Colonic mucosa (tissue), 4 donors: ENCODE measurements around the gene CAMSAP3. TPM values are rescaled to one million over a fixed set of nuclear protein-coding genes. Genes with fewer than 3 reads are reported as not detected.
A peak's percentile ranks its signal among the peaks of the same experiment; 100 is the strongest.

Experiments
- DNase-seq: peaks from one replicate; pipeline ENCODE4 v3.0.0-alpha.2; 2020
- H3K27ac ChIP-seq: fragments of 200-600 bp; one replicate; pipeline ENCODE4 v1.8.0; 2021
- H3K27me3 ChIP-seq: fragments of 200-600 bp; one replicate; pipeline ENCODE4 v1.8.0; 2021
- H3K36me3 ChIP-seq: fragments of 200-600 bp; one replicate; pipeline ENCODE4 v1.8.0; 2021
- H3K4me1 ChIP-seq: fragments of 200-600 bp; one replicate; pipeline ENCODE4 v1.8.0; 2021; ENCODE audit warnings: mild to moderate bottlenecking
- H3K4me3 ChIP-seq: fragments of 200-600 bp; one replicate; pipeline ENCODE4 v1.8.0; 2021
- H3K9ac ChIP-seq, 2 donors: one replicate each; pipeline ENCODE4 v1.7.0; 2013; ENCODE audit warnings: control low read depth in 2 of 2, low read depth in 2 of 2, low read length in 2 of 2
- H3K9me3 ChIP-seq: fragments of 200-600 bp; one replicate; pipeline ENCODE4 v1.8.0; 2021
- intact Hi-C: fragments of 100-400 bp; cut with DNase I; formaldehyde crosslinking; loops from one replicate; pipeline ENCODE4 v1.14.1; 2022
- total RNA-seq, 2 donors: library from RNA; stranded (reverse); fragmentation: NEBNext Ultra II Directional in 1 of 2; extraction: Animal tissue kit (Norgen Biotek cat#: 25700) in 1 of 2; gene quantifications; one replicate each; pipeline ENCODE4 v1.2.1, GENCODE V29; 2021
- TF ChIP-seq, protein P1 (sequence below): fragments of 200-600 bp; IDR thresholded peaks from one replicate; pipeline ENCODE4 v1.8.0; 2022; ENCODE audit warnings: antibody characterized with exemption, mild to moderate bottlenecking
- donor health status: healthy.
- donor health status: DM: no; HTN: no; CAD: no.
- donor health status: DM: no; HTN: no; CAD: no.

CAMSAP3 gene
- total RNA-seq, 2 donors from 2014 or later = 41.1 to 55.4 TPM

DNA sequence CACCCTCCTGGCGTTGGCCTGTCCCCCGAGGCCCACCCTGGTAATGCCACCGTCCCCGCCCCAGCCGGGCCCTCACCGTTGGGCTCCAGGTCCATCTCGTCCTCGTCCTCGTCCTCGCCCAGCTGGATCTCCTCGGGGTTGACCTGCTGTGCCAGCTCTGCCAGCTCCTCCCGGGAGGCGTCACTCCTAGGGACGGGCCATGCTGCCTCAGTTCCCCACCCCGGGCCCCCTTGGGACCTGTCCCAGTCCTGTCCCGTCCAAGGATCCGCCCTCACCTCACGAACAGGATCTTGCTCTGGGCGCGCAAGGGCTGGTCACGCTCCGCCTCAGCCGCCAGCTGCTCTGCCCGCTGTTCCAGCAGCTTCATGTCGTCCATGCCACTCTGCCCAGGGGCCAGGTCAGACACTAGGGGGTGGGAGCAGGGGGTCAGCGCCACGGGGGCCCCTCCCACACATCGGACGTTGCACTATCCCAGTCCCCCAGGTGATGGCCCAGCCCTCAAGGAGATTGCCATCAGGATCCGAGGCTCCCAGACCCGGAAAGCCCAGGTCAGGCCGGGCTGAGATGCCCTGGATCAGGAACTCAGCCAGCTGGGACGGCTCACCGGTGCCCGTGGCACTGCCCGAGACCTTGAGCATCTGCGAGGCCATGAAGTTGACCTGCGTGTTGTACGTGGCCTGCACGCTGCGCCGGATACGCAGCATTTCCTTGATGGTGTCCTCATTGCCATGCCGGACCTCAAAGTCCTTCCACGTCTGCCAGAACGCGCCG is 24.2 kb downstream of the CAMSAP3 start:
- Histone ChIP-seq H3K9me3 (no peaks in the 10 kb centered on the region), H3K36me3 (no peaks in the 10 kb centered on the region), H3K4me1 (peaks cover 19% of the 10 kb centered on the region), H3K27ac (peak overlapping the region; percentile 82), H3K27me3 (no peaks in the 10 kb centered on the region), H3K9ac (no peak overlapping the region), H3K4me3 (no peak overlapping the region)
- intact Hi-C loops = no loop called here
- no peak for DNase-seq
- TF ChIP-seq, protein P1, sequence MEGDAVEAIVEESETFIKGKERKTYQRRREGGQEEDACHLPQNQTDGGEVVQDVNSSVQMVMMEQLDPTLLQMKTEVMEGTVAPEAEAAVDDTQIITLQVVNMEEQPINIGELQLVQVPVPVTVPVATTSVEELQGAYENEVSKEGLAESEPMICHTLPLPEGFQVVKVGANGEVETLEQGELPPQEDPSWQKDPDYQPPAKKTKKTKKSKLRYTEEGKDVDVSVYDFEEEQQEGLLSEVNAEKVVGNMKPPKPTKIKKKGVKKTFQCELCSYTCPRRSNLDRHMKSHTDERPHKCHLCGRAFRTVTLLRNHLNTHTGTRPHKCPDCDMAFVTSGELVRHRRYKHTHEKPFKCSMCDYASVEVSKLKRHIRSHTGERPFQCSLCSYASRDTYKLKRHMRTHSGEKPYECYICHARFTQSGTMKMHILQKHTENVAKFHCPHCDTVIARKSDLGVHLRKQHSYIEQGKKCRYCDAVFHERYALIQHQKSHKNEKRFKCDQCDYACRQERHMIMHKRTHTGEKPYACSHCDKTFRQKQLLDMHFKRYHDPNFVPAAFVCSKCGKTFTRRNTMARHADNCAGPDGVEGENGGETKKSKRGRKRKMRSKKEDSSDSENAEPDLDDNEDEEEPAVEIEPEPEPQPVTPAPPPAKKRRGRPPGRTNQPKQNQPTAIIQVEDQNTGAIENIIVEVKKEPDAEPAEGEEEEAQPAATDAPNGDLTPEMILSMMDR = no peak

DNA sequence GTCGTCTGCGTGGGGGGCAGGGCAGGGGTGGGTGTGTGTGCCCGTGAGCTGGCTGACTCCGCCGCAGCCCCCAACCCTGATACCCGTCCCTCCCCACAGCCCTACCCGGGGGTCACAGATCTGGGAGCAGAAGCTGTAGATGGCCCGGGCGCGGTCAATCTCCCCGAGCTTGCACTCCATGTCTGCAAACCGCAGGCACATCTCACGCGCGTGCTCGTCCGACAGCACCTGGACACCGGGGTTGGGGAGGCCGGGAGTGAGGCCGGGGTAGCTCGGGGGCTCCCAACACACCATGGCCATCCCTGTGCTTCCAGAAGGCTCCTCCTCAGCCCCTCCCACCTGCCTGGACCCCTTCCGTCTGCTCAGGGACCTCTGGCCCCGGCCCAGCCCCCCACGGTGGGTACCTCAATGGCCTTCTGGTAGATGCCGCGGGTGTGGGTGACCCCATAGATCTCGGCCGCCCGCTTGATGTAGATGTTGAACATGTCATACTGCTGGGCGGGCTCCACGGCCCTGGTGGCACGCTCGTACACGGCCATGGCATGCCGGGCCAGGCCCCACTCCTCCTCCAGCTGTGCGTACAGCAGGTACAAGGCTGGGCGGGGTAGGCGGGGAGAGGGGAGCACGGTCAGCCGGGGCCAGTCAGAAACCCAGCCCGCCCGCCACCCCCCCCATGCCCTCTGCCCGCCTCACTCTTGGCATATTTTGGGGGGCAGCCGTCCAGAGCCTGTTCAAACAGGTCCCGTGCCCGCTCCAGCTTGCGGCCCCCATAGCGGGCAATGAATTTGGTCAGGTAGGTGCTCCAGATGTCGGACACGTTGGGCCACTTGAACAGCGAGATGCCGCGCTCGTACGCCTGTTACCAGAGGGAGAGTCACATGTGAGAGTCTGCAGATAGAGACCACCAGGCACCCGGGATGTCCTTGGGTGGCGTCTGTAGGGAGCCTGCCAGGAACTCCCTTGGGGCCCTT is 25.1 kb downstream of the CAMSAP3 start:
- DNase-seq = no peak
- no peak overlapping the region for H3K4me3 ChIP-seq
- TF ChIP-seq, protein P1 = no peak
- H3K27ac ChIP-seq = no peak overlapping the region
- H3K9ac ChIP-seq = no peak overlapping the region
- intact Hi-C loops = no loop called here
- peaks cover 4% of the 10 kb centered on the region for H3K36me3 ChIP-seq
- H3K27me3 ChIP-seq = no peaks in the 10 kb centered on the region
- H3K4me1 ChIP-seq = peaks cover 19% of the 10 kb centered on the region
- H3K9me3 ChIP-seq = no peaks in the 10 kb centered on the region

DNA sequence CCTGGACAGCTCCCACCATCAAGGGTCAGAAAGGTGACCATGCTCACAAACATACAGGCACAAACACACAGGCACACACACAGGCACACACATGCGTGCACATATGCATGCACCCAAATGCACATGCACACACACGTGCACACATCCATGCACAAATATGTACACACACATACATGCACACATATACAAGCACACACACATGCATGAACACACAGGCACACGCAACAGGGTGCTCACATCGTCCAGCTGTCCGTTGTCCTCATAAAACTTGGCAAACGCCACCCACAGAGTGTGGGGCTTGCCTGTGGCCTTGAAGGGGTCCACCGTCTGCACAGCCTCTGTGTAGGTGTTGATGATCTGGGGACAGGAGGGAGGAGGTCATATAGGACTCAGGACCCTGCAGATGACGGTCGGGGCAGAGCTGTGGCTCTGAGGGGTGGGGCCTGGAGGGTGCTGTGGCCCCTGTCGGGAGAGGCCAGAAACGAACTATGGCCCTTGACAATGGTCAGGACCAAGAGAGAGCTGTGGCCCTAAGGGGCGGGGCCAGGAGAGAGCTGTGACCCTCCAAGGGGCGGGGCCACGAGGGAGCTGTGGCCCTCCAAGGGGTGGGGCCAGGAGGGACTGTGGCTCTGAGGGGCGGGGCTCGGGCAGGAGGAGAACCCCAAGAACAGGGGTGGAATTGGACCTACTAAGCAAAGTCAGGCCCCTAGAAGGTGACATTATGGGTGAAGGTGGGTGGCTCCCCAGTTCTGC is 27.4 kb downstream of the CAMSAP3 start:
- Histone ChIP-seq H3K4me3 (no peak overlapping the region), H3K36me3 (peaks cover 5% of the 10 kb centered on the region), H3K27me3 (no peaks in the 10 kb centered on the region), H3K27ac (no peak overlapping the region), H3K4me1 (peaks cover 15% of the 10 kb centered on the region), H3K9ac (no peak overlapping the region), H3K9me3 (no peaks in the 10 kb centered on the region)
- DNase-seq = no peak
- TF ChIP-seq, protein P1 = no peak
- intact Hi-C loops = no loop called here

DNA sequence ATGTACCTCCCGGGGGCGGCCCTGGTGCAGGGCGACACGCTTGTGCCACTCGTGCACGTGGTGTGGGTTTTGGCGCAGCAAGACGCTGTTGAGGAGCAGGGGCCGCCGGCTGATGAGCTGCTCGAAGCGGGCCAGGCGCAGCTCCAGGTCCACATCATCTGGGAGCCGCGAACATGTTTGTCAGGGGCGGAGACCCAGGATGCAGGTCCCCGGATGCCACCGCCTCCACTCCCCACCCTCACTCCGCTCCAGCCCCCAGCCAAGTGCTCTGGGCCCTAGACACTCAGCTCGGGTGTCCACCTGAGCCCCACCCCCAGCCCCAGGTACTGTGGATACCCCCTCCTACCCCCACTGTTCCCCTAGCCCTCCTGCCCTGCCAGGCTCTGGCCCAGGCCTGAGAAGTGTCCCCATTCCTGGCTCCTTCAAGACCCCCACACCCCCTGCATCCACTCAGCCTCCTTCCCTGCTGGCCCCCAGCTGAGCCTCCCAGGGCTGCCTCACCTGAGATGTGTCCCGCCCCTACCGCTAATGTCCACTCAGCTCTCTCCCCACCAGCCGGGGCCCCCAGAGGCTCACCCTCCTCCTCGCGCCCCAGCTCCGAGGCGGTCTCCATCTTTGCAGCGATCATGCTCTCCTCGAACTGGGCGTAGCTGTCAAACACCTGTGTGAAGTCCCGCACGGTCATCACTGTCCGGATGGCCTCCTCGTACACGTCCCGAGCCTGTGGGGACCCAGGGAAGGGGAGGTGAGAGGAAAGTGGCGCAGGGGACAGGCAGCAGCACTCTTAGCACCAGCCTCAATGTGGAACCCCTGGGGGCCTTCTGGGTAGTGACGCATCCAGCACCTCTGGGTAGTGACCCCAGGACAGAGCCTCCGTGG is 28.3 kb downstream of the CAMSAP3 start:
- intact Hi-C loops = no loop called here
- no peak for DNase-seq

More for the DNA sequence above, 28.3 kb downstream of the CAMSAP3 start:
- Histone ChIP-seq H3K4me3 (no peak overlapping the region), H3K36me3 (peaks cover 5% of the 10 kb centered on the region), H3K4me1 (peaks cover 16% of the 10 kb centered on the region), H3K27me3 (no peaks in the 10 kb centered on the region), H3K9ac (no peak overlapping the region), H3K9me3 (no peaks in the 10 kb centered on the region), H3K27ac (no peak overlapping the region)
- TF ChIP-seq, protein P1 = no peak
